Mesothelial cell of epicardium (in vitro differentiated cells): ENCODE data around the gene VGLL3. TPM values are rescaled to one million over a fixed set of nuclear protein-coding genes. Genes with fewer than 3 reads are reported as not detected.

Experiments
- DNase-seq, 2 experiments: peaks; one replicate each; pipeline ENCODE4 v3.0.0; 2021; ENCODE audit warnings: low spot score in 2 of 2; ENCODE audit not compliant: unreplicated experiment in 2 of 2
- H3K27ac Mint-ChIP-seq: 2 replicates; pipeline ENCODE4 v1.8.0; 2021; ENCODE audit warnings: mixed read lengths
- H3K27me3 Mint-ChIP-seq: 2 replicates; pipeline ENCODE4 v1.8.0; 2021; ENCODE audit warnings: low read depth, mixed read lengths
- H3K36me3 Mint-ChIP-seq: 2 replicates; pipeline ENCODE4 v1.8.0; 2021; ENCODE audit warnings: mixed read lengths
- H3K4me1 Mint-ChIP-seq: 2 replicates; pipeline ENCODE4 v1.8.0; 2021; ENCODE audit warnings: mixed read lengths
- H3K4me3 Mint-ChIP-seq: 2 replicates; pipeline ENCODE4 v1.8.0; 2021; ENCODE audit warnings: mild to moderate bottlenecking, moderate library complexity, mixed read lengths
- H3K9me3 Mint-ChIP-seq: 2 replicates; pipeline ENCODE4 v1.8.0; 2021; ENCODE audit warnings: mixed read lengths
- total RNA-seq: library from RNA; stranded (reverse); gene quantifications from 3 replicates; pipeline ENCODE4 v1.2.1, GENCODE V29; 2021
- TF ChIP-seq, protein P1 (sequence below): fragments of 200-600 bp; sonication (generic); IDR thresholded peaks from one replicate; pipeline ENCODE4 v1.5.0; 2021; ENCODE audit warnings: antibody characterized with exemption; ENCODE audit not compliant: unreplicated experiment

The VGLL3 gene
- total RNA-seq, 1 donor from 2014 or later, result 11.9 TPM

DNA sequence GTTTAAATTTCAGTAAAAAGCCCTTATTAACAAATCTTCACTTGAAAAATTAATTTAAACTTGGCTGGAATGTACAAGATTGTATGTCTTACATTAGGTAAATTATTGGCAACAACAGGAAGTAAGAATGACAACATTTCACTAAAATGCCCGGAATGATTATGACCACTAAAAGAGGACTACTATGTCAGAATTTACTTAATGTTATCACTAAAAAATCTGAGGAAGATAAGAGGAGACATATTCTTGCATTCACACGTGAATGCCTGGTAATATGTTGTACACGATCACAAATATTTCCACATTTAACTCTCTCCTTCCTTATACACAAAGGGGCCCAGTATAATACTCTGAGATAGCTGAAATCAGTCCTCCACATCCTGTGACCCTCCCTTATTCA is 29.7 kb downstream of the VGLL3 start:
- Mint-ChIP-seq H3K36me3 (peaks cover 12% of the 10 kb centered on the region), H3K9me3 (peaks cover 8% of the 10 kb centered on the region), H3K4me1 (peaks cover 7% of the 10 kb centered on the region), H3K27ac (no peak overlapping the region), H3K27me3 (no peaks in the 10 kb centered on the region), H3K4me3 (no peak overlapping the region)
- TF ChIP-seq, protein P1, sequence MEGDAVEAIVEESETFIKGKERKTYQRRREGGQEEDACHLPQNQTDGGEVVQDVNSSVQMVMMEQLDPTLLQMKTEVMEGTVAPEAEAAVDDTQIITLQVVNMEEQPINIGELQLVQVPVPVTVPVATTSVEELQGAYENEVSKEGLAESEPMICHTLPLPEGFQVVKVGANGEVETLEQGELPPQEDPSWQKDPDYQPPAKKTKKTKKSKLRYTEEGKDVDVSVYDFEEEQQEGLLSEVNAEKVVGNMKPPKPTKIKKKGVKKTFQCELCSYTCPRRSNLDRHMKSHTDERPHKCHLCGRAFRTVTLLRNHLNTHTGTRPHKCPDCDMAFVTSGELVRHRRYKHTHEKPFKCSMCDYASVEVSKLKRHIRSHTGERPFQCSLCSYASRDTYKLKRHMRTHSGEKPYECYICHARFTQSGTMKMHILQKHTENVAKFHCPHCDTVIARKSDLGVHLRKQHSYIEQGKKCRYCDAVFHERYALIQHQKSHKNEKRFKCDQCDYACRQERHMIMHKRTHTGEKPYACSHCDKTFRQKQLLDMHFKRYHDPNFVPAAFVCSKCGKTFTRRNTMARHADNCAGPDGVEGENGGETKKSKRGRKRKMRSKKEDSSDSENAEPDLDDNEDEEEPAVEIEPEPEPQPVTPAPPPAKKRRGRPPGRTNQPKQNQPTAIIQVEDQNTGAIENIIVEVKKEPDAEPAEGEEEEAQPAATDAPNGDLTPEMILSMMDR, result no peak
- no peak for DNase-seq

- peaks cover 7% of the 10 kb centered on the region for H3K9me3 Mint-ChIP-seq
- H3K27ac Mint-ChIP-seq, result no peak overlapping the region
- peaks cover 7% of the 10 kb centered on the region for H3K4me1 Mint-ChIP-seq
Observed at GRCh38 chr3:86960550-86960949, 30.4 kb downstream of the VGLL3 start.

GRCh38 chr3:86958534-86958933 is 32.4 kb downstream of the VGLL3 start:
- peaks cover 3% of the 10 kb centered on the region for H3K36me3 Mint-ChIP-seq
- no peak overlapping the region for H3K4me3 Mint-ChIP-seq
- no peaks in the 10 kb centered on the region for H3K9me3 Mint-ChIP-seq
- no peaks in the 10 kb centered on the region for H3K27me3 Mint-ChIP-seq
- DNase-seq, result no peak
- peaks cover 11% of the 10 kb centered on the region for H3K4me1 Mint-ChIP-seq
- TF ChIP-seq, protein P1, result no peak
- no peak overlapping the region for H3K27ac Mint-ChIP-seq

More at GRCh38 chr3:86960550-86960949, 30.4 kb downstream of the VGLL3 start:
- no peak for DNase-seq
- peaks cover 8% of the 10 kb centered on the region for H3K36me3 Mint-ChIP-seq
- TF ChIP-seq, protein P1, result no peak
- no peaks in the 10 kb centered on the region for H3K27me3 Mint-ChIP-seq
- no peak overlapping the region for H3K4me3 Mint-ChIP-seq

- Mint-ChIP-seq H3K36me3 (no peaks in the 10 kb centered on the region), H3K27ac (no peak overlapping the region), H3K4me1 (peaks cover 5% of the 10 kb centered on the region), H3K4me3 (no peak overlapping the region), H3K27me3 (no peaks in the 10 kb centered on the region), H3K9me3 (no peaks in the 10 kb centered on the region)
- TF ChIP-seq, protein P1, result no peak
- no peak for DNase-seq
Observed at GRCh38 chr3:86954747-86955146, 36.2 kb downstream of the VGLL3 start.

- TF ChIP-seq, protein P1, result no peak
- no peaks in the 10 kb centered on the region for H3K27me3 Mint-ChIP-seq
- peaks cover 5% of the 10 kb centered on the region for H3K4me1 Mint-ChIP-seq
- no peak overlapping the region for H3K27ac Mint-ChIP-seq
- H3K36me3 Mint-ChIP-seq, result no peaks in the 10 kb centered on the region
- DNase-seq, result no peak
- H3K9me3 Mint-ChIP-seq, result no peaks in the 10 kb centered on the region
- no peak overlapping the region for H3K4me3 Mint-ChIP-seq
Observed at GRCh38 chr3:86954226-86954625, 36.7 kb downstream of the VGLL3 start.

GRCh38 chr3:86951322-86951721 is 39.6 kb downstream of the VGLL3 start:
- DNase-seq, result no peak
- no peaks in the 10 kb centered on the region for H3K27me3 Mint-ChIP-seq
- peaks cover 5% of the 10 kb centered on the region for H3K4me1 Mint-ChIP-seq
- H3K36me3 Mint-ChIP-seq, result no peaks in the 10 kb centered on the region
- no peaks in the 10 kb centered on the region for H3K9me3 Mint-ChIP-seq
- H3K4me3 Mint-ChIP-seq, result no peak overlapping the region
- TF ChIP-seq, protein P1, result no peak
- H3K27ac Mint-ChIP-seq, result no peak overlapping the region
